ENCODE measurements around the gene NAV1. TPM values are rescaled to one million over a fixed set of nuclear protein-coding genes. Genes with fewer than 3 reads are reported as not detected.
"Not testable (repeated sequence)": the region's sequence is repeated elsewhere in the genome, so short reads cannot be mapped to it uniquely, and the experiment has no call there.

Gene NAV1
- total RNA-seq, 2 donors from 2014 or later: 16.3 to 32.1 TPM

- no peak overlapping the region for H3K27ac ChIP-seq
- DNase-seq (ENCODE audit: low spot score): no peak
- no peaks in the 10 kb centered on the region for H3K27me3 ChIP-seq
- H3K9me3 ChIP-seq: no peaks in the 10 kb centered on the region
- TF ChIP-seq CTCF (IDR thresholded peaks at IDR 0.05): no peak
- no peak overlapping the region for H3K4me3 ChIP-seq
- H3K36me3 ChIP-seq: no peaks in the 10 kb centered on the region
- H3K4me1 ChIP-seq: peaks cover 0 to 23% of the 10 kb centered on the region in 2 donors
These were observed 23.7 kb upstream of the NAV1 start for GRCh38 chr1:201515062-201515750.

- H3K9me3 ChIP-seq: no peaks in the 10 kb centered on the region
- H3K36me3 ChIP-seq: no peaks in the 10 kb centered on the region
- no peak for TF ChIP-seq CTCF (IDR thresholded peaks at IDR 0.05)
- DNase-seq (ENCODE audit: low spot score): no peak
- no peak overlapping the region for H3K4me3 ChIP-seq
- peaks cover 0 to 23% of the 10 kb centered on the region in 2 donors for H3K4me1 ChIP-seq
- H3K27me3 ChIP-seq: no peaks in the 10 kb centered on the region
- H3K27ac ChIP-seq: no peak overlapping the region
These were observed 23.0 kb upstream of the NAV1 start for GRCh38 chr1:201515895-201516294.

GRCh38 chr1:201516511-201517127 is 22.3 kb upstream of the NAV1 start:
- Histone ChIP-seq H3K27me3 (no peaks in the 10 kb centered on the region), H3K36me3 (no peaks in the 10 kb centered on the region), H3K27ac (no peak overlapping the region), H3K4me3 (no peak overlapping the region), H3K4me1 (peaks cover 0 to 19% of the 10 kb centered on the region in 2 donors), H3K9me3 (no peaks in the 10 kb centered on the region)
- no peak for DNase-seq (ENCODE audit: low spot score)
- TF ChIP-seq CTCF (IDR thresholded peaks at IDR 0.05): no peak

GRCh38 chr1:201517631-201518030 is 21.3 kb upstream of the NAV1 start:
- Histone ChIP-seq H3K36me3 (no peaks in the 10 kb centered on the region), H3K4me1 (peaks cover 0 to 9% of the 10 kb centered on the region in 2 donors), H3K27ac (no peak overlapping the region), H3K27me3 (no peaks in the 10 kb centered on the region), H3K4me3 (no peak overlapping the region), H3K9me3 (no peaks in the 10 kb centered on the region)
- DNase-seq (ENCODE audit: low spot score): no peak
- no peak for TF ChIP-seq CTCF (IDR thresholded peaks at IDR 0.05)

GRCh38 chr1:201518071-201518470 is 20.9 kb upstream of the NAV1 start:
- peaks cover 0 to 4% of the 10 kb centered on the region in 2 donors for H3K4me1 ChIP-seq
- H3K27me3 ChIP-seq: no peaks in the 10 kb centered on the region
- no peak overlapping the region for H3K27ac ChIP-seq
- no peaks in the 10 kb centered on the region for H3K9me3 ChIP-seq
- no peak for TF ChIP-seq CTCF (IDR thresholded peaks at IDR 0.05)
- no peaks in the 10 kb centered on the region for H3K36me3 ChIP-seq
- DNase-seq (ENCODE audit: low spot score): no peak
- no peak overlapping the region for H3K4me3 ChIP-seq

GRCh38 chr1:201520046-201520575 is 18.8 kb upstream of the NAV1 start:
- not testable (repeated sequence) for H3K9me3 ChIP-seq; H3K4me3 ChIP-seq; H3K27ac ChIP-seq; H3K4me1 ChIP-seq; H3K27me3 ChIP-seq; DNase-seq (ENCODE audit: low spot score); H3K36me3 ChIP-seq

Measured in right atrium auricular region (tissue), 2 donors.